ENCODE data around the gene HOXD8.

GRCh38 chr2:176170602-176171305, 41.2 kb downstream of the HOXD8 start:
- no peak for TF ChIP-seq CTCF (IDR thresholded peaks at IDR 0.05)
- TF ChIP-seq POLR2AphosphoS5 (IDR thresholded peaks at IDR 0.05; ENCODE audit: low read depth, low read length): no peak
- no peak for TF ChIP-seq SIN3A (IDR thresholded peaks at IDR 0.05; ENCODE audit: borderline replicate concordance, insufficient read depth, low read depth, low read length)
- no peak for TF ChIP-seq REST (IDR thresholded peaks at IDR 0.05; ENCODE audit: insufficient read depth in 1 of 2, low read depth in 2 of 2, low read length in 1 of 2)
